ENCODE results near the gene CFAP45.

CFAP45 gene

GRCh38 chr1:159873530-159874143 is 26.3 kb downstream of the CFAP45 start:
- no peak overlapping the region for H3K4me3 ChIP-seq (ENCODE audit: low read length)
- TF ChIP-seq ZNF274 (IDR thresholded peaks at IDR 0.05; ENCODE audit: low read depth, low read length), result no peak

DNA sequence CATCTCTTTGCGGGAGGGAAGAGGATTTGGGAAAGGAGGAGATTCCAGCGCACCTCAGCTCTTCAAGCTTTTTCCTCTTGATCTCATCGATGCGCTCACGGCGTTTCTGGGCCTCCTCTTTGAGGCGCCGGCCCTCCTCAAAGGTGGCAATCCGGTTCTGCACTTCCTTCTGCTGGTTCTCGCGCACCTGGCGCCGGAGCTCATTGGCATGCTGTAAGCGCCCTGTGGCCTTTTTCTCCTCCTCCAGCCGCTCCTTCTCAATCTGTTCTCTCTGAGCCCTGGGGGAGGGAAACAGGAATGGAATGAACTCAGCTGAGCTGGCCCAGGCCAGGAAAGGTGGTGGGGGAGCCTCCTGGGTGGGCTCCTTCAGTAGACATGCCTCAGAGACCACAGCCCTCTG is 27.1 kb downstream of the CFAP45 start:
- no peak overlapping the region for H3K4me3 ChIP-seq (ENCODE audit: low read length)
- TF ChIP-seq ZNF274 (IDR thresholded peaks at IDR 0.05; ENCODE audit: low read depth, low read length), result no peak

DNA sequence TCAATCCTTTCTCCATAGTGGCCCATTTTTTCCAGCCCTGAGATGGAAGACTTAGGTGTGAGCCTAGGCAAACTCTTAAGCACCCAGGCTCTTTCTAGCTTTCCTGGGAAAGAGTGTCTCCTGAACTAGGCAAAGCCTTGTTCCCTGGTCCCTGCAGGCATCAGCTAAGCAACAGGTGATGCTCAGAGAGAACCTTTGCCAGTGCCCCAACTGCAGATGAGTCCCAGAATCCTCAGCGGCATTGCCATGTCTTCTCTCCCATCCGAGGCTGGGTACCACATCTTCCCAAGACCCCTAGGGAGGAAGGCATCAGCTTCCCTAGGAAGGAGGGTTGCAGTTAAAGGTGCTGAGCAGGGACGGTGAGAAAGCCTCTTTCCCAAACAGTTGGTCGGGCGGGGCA is 29.3 kb downstream of the CFAP45 start:
- no peak for TF ChIP-seq ZNF274 (IDR thresholded peaks at IDR 0.05; ENCODE audit: low read depth, low read length)
- H3K4me3 ChIP-seq (ENCODE audit: low read length), result no peak overlapping the region

DNA sequence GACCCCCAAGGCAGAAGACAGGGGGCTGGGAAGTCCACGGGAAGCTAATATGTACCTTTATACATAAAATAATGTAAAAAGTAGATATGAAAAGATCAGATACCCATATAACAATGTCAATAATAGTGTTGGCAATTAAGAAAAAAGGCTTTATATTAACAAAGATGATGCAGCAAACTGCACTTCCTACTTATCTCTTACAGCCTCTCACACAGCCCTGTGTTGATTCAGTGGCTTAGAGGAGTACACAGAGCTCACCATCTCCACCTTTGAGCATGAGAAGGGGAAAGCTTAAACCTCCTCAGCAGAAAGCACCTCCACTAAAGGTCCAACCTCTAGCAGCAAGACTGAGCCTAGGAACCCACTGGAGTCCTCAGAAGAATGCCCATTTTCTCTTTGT is 30.4 kb downstream of the CFAP45 start:
- no peak overlapping the region for H3K4me3 ChIP-seq (ENCODE audit: low read length)
- TF ChIP-seq ZNF274 (IDR thresholded peaks at IDR 0.05; ENCODE audit: low read depth, low read length), result no peak

DNA sequence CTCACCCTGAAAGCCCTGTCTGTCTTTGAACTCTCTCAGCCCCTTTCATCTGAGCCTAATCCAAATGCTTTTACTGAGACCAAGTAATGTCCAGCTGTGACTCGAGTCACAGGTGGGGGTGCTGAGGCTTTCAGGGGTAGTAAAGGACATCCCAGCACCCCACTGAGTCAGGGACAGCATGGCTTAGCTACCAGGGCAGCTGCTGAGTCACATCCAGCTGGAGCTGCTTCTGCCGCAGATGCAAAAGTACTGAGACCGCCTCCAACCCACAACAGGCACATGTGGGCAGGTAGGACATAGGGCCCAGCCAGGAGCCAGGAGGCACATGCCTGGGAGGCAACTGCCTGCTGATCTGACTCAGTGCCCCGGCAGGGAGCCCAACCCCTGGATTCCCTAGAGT is 30.8 kb downstream of the CFAP45 start:
- H3K4me3 ChIP-seq (ENCODE audit: low read length), result no peak overlapping the region
- no peak for TF ChIP-seq ZNF274 (IDR thresholded peaks at IDR 0.05; ENCODE audit: low read depth, low read length)

DNA sequence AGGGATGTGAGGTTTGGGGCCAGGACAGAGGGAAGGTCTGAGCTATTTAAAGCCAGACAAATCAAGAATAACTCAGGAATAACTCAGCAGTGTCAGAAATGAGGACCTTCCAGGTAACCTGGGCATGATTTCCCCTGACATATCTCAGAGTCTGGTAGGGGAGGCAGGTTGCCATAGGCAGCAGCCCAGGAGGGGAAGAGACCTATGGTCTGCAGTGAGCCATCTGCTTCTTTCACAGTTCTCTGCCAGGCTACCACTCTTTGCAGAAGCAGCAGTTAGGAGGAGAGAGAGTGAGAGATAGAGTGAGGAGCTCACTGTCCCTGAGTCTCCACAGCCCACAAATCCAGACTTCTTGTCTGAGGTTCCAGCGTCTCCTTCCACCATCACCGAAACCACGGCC is 31.2 kb downstream of the CFAP45 start:
- no peak overlapping the region for H3K4me3 ChIP-seq (ENCODE audit: low read length)
- no peak for TF ChIP-seq ZNF274 (IDR thresholded peaks at IDR 0.05; ENCODE audit: low read depth, low read length)

DNA sequence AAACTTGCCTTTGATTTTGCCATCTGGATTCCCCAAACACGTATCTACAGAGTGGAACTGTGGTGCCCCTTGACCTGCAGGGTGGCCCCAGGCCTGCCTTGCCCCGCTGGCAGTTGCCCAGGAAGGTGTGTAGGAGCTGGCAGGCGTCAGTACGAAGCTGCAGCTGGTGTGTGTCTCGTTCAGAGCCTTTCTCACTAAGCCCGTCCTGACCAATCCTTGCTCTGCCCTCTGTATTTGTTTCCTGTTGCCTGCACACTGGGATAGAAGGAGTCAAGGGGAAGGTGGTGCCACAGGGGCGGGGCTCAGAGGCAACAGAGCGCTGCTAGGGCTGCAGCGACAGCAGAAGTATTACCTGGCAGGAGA is 32.3 kb downstream of the CFAP45 start:
- H3K4me3 ChIP-seq (ENCODE audit: low read length), result no peak overlapping the region
- TF ChIP-seq ZNF274 (IDR thresholded peaks at IDR 0.05; ENCODE audit: low read depth, low read length), result no peak

DNA sequence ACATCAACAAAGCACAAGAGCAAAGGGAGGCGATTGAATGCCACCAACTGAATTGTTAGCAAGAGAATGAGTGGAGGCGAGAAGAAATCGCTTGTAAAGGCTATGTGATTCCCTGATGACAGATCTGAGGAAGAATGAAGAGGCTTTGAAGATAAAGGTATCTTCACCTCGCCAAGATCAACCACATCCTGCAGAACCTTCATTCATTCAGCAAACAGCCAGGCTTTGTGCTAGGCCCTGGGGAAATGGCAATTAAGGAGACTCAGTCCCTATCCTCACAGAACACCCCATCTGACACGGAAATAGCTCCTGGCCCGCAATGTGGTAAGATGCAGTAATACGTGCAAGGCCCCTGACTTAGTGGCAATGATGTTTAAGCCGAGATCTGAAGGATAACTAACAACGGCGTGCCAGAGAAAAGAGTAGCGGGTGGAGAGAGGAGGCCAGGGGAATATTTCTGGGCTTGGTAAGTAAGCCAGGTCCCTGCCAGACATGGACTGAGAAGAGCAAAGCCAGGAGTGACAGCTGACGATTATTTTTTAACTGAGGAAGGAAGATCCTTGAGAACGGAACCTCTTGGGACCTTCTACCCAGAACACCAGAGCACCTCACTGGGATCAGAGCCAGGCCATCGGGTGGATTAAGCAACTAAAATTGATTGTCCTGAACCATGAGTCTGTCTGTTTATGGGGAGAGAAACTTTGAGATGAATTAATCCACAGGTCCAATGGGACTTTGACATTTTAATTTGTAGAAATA is 32.9 kb downstream of the CFAP45 start:
- TF ChIP-seq ZNF274 (IDR thresholded peaks at IDR 0.05; ENCODE audit: low read depth, low read length), result no peak
- H3K4me3 ChIP-seq (ENCODE audit: low read length), result no peak overlapping the region

GRCh38 chr1:159866066-159866465 is 33.9 kb downstream of the CFAP45 start:
- no peak for TF ChIP-seq ZNF274 (IDR thresholded peaks at IDR 0.05; ENCODE audit: low read depth, low read length)
- H3K4me3 ChIP-seq (ENCODE audit: low read length), result no peak overlapping the region

- TF ChIP-seq ZNF274 (IDR thresholded peaks at IDR 0.05; ENCODE audit: low read depth, low read length), result no peak
- H3K4me3 ChIP-seq (ENCODE audit: low read length), result no peak overlapping the region
These were observed 35.7 kb downstream of the CFAP45 start for GRCh38 chr1:159864262-159864661.

- no peak within 1 kb of the TSS for H3K4me3 ChIP-seq (ENCODE audit: low read length)
- TF ChIP-seq ZNF274 (IDR thresholded peaks at IDR 0.05; ENCODE audit: low read depth, low read length), result no peak
These were observed 37.4 kb downstream of the CFAP45 start, which contains the start of gene VSIG8 for GRCh38 chr1:159862557-159862956. Gene VSIG8, minus strand, starts transcription at chr1:159862657. Its CDS starts 136 bp downstream, at chr1:159862521.

- TF ChIP-seq ZNF274 (IDR thresholded peaks at IDR 0.05; ENCODE audit: low read depth, low read length), result no peak
- no peak overlapping the region for H3K4me3 ChIP-seq (ENCODE audit: low read length)
These were observed 37.9 kb downstream of the CFAP45 start for GRCh38 chr1:159862031-159862430.

- no peak for TF ChIP-seq ZNF274 (IDR thresholded peaks at IDR 0.05; ENCODE audit: low read depth, low read length)
- H3K4me3 ChIP-seq (ENCODE audit: low read length), result no peak overlapping the region
These were observed 38.7 kb downstream of the CFAP45 start for GRCh38 chr1:159861218-159861617.

DNA sequence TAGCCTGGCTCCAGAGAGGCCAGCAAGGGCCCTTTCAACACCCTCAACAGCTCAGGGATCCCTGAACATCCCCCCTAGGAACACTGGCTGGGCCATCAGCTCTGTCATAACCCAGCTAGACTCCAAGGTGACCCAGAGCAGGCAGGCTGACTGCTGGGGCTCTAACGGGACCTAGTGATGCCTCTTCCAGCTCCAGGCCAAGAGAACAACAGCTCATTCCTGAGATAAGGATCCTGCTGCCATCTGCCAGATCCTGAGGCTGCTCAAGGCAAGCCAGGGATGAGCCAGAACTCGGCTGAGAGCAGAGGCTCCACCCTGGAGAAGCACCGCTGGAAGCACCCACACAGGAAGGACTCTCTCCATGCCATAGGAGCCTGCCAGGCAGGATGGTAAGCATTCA is 39.5 kb downstream of the CFAP45 start:
- H3K4me3 ChIP-seq (ENCODE audit: low read length), result no peak overlapping the region
- TF ChIP-seq ZNF274 (IDR thresholded peaks at IDR 0.05; ENCODE audit: low read depth, low read length), result no peak

DNA sequence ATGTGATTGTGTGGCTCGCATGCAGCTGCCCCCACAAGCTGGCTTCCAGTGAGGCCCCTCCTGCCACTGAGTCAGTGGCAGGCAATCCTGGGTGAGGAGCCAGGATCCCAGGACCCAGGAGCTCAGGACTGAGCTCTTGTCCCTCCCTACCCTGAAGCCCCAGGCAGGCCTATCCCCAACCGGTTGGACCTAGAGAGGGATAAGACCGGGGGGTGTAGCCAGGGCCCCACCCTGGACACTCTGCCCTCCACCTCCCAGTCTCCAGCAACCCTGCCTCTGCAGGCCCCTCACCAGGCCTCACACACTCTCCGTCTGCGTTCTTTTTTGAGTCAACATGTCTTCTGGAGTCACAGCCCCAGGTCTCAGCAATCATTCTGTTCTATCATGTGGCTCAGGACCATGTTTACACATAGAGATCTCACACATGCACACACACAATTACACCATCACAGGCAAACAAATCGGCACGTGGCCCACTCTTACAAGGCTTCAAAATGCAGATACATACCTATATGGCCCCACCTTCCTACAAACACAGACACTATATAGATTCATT is 40.1 kb downstream of the CFAP45 start:
- H3K4me3 ChIP-seq (ENCODE audit: low read length), result no peak overlapping the region
- no peak for TF ChIP-seq ZNF274 (IDR thresholded peaks at IDR 0.05; ENCODE audit: low read depth, low read length)

All from GM08714 (cell line).